ENCODE results near the gene SFTA2.

- TF ChIP-seq CTCF (conservative IDR thresholded peaks at IDR 0.05; ENCODE audit: low read length) (no peak), EZH2phosphoT487 (IDR thresholded peaks at IDR 0.05; ENCODE audit: borderline replicate concordance, low read depth, low read length) (no peak)
Measured at GRCh38 chr6:30938730-30939129, 6.8 kb upstream of the SFTA2 start.

All from OCI-LY7 (cell line).